ENCODE results near the gene BAIAP3.

Gene BAIAP3

DNA sequence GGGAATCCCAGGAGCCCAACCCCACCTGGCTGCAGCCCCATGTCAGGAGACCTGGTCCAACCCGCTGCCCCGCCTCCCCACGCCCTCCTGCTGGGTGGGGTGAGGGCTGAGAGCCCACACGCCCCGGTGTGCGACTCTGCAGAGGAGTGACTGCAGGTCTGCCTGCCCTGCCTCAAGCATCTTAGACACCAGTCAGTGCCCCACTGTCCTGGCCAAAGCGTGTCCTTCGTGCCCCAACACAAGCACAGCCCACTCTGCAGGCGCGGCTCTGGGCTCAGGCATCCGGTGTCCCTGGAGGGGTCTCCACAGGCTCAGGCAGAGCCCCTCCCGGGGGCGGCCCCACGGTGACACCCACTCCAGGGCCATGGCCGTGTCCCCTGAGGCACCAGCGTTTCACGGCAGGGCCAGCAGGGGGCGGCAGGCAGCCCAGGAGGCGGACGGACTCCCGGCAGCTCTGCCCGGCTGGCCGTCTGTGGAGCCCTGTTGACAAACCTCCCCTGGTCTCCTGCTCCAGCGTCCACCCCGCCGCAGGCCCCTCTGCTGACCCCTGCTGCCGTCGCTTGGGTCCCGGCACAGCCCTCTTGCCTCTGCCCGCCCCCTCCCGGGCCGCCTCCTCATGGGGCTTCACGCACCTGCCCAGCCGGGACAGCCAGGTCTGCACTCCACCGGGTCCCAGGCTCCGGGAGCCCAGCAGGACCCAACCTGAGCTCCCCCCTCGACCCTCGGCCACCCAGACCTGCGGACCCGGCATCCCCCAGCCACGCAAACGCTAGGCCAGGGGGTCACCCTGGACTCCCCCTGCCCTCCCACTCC is 32.6 kb upstream of the BAIAP3 start:
- peak; percentile 75 for DNase-seq (ENCODE audit: low spot score)

DNA sequence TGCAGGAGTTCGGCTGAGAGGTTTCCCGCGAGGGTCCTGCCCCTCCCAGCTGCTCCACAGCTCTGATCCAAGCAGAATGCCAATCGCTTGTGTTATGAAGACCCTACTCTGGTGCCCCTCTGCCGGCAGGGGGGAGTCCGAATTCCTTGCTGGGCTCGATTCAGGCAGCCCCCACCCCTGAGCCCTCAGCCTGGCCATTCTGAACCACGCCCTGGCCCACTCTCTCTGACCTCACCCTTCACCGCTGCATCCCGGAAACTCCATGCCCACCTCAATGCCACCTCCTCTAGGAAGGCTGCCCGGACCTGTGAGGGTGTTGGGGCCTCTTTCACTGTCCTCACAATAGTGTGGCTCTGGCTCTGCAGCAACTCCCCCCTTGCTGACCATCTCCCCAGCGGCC is 31.9 kb upstream of the BAIAP3 start:
- DNase-seq (ENCODE audit: low spot score), result no peak

DNA sequence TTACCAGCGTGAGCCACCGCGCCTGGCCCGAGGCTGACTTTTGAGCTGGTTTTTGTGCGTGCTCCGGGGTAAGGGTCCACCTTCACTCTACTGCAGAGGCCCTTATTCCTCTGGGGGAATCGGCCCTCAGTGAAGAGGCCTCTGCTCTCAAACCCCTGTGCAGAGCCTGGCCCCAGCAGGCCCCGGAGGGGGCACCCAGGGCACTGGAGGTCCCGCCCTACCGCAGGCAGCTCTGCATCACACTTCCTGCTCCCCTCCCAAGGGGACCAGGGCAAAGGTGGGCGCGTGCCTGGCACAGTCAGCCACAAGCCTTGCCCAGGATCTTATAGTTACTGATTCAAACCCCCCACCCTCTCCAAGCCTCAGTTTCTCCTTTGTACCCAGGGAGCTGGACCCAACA is 27.6 kb upstream of the BAIAP3 start:
- DNase-seq (ENCODE audit: low spot score), result no peak

DNA sequence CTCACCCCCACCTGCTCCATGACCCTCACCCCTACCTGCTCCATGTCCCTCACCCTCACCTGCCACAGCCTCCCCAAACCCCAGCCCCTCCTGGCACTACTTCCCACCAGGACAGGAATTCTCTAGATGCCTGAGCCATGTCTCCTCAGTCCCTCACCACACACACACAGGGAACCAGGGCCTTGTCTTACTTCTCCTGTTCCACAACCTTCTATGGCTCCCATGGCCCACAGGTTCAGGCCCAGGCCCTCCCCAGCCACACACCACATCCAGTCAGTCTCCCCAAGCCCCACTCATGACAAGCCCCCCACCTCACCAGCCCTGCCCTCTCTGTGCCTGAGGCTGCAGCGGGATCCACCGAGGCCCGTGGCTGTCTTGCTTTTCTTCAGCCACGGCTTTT is 27.1 kb upstream of the BAIAP3 start:
- no peak for DNase-seq (ENCODE audit: low spot score)

DNA sequence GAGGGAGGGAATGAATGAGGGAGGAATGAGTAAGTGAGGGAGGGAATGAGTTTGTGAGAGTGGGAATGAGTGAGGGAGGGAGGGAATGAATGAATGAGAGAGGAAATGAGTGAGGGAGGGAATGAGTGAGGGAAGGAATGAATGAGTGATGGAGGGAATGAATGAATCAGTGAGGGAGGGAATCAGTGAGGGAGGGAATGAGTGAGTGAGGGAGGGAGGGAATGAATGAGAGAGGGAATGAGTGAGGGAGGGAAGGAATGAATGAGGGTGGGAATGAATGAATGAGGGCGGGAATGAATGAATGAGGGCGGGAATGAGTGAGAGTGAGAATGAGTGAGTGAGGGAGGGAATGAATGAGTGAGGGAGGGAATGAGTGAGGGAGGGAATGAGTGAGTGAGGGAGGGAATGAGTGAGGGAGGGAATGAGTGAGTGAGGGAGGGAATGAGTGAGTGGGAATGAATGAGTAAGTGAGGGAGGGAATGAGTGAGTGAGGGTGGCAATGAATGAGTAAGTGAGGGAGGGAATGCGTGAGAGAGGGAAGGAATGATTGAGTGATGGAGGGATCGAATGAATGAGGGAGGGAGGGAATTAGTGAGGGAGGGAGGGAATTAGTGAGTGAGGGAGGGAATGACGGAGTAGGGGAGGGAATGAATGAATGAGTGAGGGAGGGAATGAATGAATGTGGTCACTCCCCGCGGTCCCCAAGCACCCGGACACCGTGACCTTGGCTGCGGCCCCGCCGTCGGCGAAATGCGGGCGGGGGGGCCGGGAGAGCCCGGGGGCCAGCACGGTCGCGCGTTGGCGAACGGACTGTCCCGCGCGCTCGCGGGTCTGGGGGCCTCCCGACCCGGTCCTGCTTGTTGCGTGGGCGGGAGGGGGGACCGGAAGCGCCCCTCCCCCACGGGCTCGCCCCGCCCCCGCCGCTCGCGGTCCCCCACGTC is 25.1 kb upstream of the BAIAP3 start:
- peak; percentile 54 for DNase-seq (ENCODE audit: low spot score)

DNA sequence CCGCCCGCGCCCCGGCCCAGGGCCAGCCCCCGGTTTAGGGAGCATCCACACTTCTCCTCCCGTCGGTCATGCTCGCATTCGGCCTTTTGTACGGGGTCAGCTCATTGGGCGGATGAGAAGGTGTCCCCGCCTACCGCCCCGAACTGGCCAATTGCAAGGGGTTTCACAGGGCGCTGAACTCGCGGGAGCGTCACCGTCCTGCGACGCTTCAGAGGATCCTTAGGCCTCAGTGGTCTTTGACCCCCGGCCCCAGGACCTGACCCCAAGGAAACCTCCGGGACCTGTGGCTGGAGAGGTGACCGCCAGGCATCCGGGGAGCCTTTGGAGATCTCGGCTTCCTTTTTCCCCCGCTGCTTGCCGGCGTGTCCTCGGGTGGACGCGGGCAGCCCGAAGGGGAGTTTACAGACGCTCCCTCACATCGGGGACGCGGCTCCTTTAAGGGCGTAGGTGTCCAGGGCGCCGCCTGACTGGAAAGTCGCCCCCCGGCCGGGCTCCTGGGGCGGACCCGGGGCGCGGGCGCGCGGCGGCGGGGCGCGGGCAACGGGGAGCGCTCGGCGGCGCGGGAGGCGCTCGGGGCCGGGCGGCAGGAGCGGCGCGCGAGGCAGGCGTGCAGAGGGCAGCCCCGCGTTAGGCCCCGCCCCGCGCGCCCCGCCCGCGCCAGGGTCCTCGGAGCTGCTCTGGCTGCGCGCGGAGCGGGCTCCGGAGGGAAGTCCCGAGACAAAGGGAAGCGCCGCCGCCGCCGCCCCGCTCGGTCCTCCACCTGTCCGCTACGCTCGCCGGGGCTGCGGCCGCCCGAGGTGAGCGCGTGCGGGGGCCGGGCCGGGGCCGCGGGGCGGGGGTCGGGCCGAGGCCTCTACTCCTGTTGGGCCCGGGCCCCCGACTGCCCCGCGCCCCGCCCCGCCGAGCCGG is 24.2 kb upstream of the BAIAP3 start, which contains the start of gene UBE2I:
Gene UBE2I, plus strand, starts transcription at position 660 of the 909 bp plus-strand sequence. CDS start 4,395 bp downstream, outside the sequence.
- peak; percentile 98 for DNase-seq (ENCODE audit: low spot score)

DNA sequence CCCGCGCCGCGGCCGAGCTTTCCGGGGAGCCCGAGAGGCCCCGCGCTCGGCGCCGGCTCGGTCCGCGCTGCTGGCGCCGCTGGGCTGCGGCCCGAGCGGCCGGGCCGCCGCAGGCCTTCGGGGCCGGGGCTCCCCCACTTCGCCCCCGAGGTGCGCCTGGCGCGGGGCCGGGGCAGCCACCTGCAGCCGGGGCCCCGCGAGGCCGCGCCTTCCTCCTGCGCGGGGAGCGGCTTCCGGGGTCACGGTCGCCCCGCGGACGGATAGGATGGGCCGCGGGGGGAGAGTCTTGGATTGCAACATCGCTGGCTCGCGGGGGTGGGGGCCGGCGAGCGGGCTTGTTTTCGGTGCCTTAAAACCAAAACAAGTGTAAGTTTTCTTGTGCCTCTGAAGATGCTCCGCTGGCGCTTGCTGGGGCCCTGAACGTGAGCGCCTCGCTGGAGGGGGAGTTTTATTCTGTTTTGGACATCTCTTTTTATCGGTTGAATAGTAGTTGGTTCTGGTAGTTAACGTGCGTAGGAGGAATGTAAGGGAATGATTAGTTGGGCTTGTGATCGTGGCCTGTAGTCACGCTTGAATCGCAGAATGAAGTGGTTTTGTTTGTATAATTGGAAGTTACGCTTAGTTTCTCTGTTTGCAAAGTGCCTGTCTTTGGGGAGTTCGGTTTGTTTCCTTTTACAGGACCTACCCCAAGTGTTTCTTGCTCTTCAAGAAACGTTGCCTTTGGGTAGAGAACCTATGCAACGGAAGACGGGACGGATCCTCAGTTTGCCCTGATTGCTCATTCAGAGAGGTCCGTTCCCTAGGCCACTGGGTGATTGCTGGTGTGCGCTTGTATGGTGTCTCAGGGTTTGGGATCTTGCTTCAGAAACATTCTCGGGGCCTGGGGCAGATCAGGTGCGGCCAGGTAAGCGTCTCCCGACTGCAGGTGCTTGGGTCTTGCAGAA is 23.3 kb upstream of the BAIAP3 start:
- DNase-seq (ENCODE audit: low spot score), result peak; percentile 40

DNA sequence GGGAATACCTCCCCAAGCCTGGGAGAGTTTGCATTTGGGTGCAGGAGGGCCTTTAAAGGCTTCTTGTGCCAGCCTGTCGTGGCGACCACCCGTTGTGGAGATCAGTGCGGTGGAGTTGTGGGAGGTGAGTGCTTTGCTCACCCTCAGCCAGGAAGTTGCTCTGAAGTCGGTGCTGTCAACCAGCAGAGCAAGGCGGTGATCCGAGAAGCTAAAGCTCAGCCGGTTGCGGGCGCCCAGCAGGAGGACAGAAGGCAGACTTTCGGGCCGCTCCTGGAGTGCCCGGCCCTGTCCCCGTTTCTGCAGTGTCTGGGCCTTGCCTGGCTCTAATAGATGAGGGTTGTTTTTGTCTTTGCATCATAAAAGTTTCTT is 22.6 kb upstream of the BAIAP3 start:
- DNase-seq (ENCODE audit: low spot score), result peak; percentile 23

DNA sequence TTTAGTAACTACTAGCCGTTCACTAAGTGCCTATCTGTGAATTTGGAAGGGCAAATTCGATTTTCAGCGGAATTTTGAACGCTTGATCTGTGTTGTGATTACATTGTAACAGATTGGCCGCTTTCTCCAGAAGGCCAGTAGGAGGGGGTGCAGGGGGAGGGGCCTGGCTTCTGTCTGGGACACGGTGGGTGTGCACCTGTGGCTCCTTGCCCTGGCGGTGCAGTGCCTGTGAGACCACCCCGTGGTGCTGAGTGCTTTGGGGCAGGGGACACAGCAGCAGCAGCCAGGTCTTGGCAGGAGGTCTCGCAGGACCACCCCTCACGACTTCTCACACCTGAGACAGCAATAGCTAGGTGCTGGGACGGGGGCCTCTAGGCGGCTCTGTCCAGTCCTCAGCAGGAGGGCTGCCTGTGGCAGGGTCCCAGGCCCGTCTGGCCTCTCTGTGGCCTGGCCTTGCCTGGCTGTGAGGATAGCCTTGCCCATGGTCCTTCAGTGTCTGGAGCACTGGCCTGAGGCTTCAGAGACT is 22.2 kb upstream of the BAIAP3 start:
- no peak for DNase-seq (ENCODE audit: low spot score)

DNA sequence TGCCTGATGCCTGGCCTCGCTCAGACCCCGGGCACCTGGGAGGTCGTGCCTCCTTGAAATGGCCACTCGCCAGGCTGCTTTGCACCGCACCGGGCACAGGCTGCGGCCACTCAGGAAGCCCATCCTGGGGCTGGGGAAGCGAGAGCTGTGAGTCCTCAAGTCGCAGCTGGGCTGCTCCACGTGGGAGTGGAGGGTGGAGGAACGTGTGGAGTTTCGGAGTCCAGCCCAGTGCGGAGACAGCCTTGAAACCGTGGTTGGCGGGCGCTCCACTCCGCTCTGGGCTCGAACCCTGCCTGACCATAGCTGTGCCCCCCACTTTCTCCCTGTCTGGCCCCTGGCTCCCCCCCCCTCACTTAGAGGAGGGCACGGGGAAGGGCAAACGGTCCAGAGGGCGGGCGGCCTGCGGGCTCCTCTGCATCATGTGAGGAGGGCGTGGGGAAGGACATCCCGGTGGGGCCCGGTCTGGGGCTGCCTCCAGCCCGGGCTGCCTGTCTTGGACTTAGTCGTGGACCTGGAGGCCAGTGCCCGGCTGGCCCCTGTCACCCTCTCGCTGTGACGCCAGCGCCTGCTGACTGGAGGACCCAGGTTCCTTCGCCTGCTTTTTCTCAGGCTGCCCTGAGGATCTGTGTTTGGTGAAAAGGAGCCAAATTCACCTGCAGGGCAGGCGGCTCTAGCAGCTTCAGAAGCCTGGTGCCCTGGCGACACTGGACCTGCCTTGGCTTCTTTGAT is 21.5 kb upstream of the BAIAP3 start:
- no peak for DNase-seq (ENCODE audit: low spot score)

DNA sequence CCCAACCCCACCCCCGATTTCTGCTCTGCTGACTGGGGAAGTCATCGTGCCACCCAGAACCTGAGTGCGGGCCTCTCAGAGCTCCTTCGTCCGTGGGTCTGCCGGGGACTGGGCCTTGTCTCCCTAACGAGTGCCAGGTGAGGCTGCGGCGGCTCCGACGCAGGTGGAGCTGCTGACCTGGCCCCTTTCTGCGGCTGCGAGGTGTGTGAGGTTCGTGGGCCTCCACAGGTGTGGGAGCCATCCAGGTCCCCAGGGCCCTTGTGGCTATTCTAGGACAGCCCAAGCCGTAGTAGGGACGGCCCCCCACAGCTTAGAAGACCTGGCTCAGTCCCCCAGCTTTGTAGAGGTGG is 21.0 kb upstream of the BAIAP3 start:
- no peak for DNase-seq (ENCODE audit: low spot score)

DNA sequence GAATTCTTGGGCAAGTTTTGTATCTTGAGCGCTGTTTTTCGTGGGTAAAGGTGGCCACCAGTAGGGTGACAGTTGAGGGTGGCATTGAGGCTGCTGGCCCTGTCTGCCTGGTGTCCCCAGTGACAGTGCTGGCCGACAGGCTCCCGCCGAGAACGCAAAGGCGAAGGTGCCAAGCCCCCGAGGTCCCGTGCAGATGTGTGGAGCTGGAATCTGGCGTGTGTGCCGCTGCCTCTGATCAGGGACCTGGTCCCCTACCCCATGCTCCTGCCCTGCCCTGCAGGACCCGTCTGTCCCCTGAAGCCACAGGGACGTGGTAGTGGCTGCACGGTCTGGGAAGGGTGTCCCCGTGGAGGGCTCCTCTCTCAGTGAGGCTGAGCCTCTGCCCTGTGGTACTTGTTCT is 20.5 kb upstream of the BAIAP3 start:
- no peak for DNase-seq (ENCODE audit: low spot score)

DNA sequence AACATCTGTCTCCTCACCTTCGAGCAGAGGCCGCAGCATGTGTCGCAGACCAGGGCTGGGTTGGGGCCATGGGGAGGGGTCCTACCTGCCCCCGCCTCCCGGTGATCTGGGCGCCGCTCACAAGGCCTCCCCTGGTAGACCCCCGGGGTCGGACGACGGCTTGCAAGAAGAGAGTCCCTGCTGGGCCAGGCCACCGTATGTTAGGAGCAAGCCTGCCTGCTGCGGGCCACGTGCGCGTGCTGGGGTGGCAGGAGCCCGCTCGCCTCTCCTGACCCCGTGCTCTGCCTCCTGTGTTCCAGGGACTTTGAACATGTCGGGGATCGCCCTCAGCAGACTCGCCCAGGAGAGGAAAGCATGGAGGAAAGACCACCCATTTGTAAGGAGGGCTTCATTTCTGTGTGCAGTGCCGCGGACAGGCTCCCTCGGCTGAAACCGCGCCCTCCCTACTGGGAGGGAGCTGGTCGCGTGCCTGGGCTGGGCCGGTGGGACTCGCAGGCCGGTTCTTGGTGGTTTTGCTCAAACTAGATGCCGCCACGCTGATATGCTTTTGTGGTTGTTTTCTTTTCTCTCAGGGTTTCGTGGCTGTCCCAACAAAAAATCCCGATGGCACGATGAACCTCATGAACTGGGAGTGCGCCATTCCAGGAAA is 19.6 kb upstream of the BAIAP3 start:
- DNase-seq (ENCODE audit: low spot score), result no peak

DNA sequence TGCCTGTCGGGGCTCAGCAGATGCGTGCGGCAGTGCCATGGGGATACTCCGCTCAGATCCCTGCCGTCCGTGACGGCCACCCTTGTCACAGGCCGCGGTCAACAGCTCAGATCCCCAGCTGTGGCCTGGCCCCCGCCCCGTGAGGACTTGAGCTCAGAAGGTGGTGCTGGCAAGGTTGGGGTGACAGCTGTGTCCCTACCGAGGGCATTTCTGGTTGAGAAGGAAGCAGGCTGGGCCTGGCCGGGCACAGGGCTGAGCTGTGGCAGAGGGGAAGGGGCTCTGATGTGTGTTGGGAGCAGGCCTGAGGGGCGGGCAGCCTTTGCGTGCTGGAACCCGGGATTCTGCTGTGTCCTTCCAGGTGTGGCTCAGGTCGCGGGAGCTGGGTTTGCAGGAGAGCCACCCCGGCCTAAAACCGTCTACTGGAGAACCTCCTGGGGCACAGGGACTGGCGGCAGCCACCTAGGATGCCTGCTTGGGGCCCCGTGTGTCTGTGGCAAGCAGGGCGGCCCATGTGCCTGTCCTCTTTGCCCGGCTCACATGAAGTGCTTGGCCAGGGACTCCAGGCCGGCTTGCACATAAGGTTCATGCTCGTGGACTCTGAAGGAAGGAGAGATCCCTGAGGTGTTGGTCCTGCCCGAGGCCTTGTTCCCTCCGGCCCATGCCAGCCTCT is 18.9 kb upstream of the BAIAP3 start:
- no peak for DNase-seq (ENCODE audit: low spot score)

DNA sequence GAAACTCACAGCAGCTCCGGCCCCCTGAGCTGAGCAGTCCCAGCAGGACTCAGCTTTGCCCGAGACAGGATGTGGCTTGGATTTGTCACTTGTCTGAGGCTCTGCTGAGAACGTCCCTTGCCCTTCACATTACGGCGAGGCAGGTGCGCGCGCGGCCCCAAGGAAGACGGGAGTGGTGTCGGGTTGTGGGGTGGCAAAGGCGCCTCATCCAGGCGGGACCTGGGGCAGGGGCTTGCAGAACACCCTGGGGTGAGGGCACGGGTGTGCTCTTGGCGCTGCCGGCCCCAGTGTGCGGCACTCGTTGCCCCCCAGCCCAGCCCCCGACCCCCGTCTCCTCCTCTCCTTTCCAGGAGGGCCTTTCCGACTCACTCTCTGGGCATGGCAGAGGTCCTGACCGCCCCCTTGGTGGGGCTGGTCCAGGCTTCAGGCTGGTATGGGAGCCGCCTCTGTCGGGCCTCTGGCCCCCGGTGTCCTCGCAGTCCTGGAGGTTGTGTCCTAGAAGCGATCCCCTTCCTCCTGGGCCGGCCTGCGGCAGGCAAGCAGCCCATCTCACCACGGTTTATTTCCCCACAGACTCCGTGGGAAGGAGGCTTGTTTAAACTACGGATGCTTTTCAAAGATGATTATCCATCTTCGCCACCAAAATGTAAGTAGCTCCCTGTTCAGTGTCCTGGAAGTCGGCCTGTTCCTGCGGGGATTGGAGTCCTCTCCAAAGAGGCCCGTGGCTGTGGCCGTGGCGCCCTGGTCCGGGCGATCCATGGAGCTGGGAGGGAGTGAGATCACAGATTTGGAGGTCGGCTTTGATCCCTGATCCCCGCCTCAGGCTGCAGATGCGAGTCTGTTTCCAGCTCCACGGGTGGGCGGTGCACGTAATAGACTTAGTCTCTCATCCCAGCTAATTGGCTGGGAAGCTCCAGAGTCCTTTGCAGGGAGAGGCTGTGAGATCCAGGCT is 18.1 kb upstream of the BAIAP3 start:
- DNase-seq (ENCODE audit: low spot score), result no peak

DNA sequence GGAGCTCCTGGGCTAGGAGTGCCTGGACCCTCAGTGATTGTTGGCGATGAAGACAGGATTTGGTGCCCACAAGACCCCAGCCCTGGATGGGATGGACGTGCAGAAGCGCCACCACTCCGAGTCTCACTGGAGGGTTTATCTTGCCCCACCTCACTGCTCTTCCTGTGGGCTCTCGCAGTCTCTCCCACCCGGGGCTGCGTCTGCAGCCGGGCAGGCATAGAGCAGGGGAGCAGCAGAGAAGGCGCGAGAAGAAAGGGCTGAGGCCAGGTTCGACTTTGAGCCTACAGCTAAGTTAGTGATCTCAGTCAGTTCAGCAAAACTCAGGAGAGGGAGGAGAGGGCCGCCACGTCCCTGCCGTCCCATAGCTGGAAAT is 17.4 kb upstream of the BAIAP3 start:
- DNase-seq (ENCODE audit: low spot score), result no peak

DNA sequence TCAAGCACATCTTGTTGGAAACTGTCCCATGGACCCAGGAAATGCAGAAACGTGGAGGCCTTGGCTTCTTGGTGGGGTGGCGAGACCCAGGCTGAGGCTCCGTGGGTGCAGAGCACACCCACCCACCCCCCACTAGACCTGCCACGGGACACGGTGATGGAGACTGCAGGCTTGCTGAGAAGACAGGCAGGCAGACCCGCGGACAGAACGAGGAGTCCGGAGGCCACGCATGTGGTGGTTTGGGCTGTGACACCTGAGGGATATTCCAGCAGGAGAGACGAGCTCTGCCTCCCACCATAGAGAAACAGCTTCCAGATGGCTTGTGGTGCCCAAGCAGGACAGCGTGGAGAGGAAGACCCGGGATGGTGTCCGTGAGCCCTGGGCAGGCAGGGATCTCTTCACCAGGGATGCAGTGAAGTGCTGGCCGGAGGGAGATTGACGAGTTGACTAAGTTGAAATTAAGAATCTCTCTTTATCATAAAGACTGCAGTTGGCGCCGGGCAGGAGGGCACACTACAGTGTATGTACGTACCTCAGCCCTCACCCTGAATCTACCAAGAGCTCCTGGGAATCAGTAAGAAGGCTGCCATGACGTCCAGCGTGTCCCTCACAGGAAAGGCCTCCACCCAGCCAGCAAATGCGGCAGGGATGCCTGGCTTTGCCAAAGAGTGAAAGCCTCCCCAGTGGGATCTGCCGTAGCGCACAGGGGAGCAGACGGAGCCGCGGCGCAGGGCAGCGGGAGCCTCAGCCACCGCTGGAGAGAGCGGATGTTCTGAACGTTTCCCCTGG is 15.8 kb upstream of the BAIAP3 start:
- no peak for DNase-seq (ENCODE audit: low spot score)
